Urothelium cell line (cell line): ENCODE data around the gene SRM.
"Not testable (repeated sequence)": the region's sequence is repeated elsewhere in the genome, so short reads cannot be mapped to it uniquely, and the experiment has no call there.

Experiments used
- DNase-seq: peaks from one replicate; pipeline ENCODE4 v3.0.0; 2011; ENCODE audit warnings: low spot score, mixed read lengths
- FAIRE-seq: peaks from 2 replicates; lab custom pipeline; 2011; peaks lifted over from hg19 to GRCh38; lab: Jason Lieb, UNC

SRM gene

DNA sequence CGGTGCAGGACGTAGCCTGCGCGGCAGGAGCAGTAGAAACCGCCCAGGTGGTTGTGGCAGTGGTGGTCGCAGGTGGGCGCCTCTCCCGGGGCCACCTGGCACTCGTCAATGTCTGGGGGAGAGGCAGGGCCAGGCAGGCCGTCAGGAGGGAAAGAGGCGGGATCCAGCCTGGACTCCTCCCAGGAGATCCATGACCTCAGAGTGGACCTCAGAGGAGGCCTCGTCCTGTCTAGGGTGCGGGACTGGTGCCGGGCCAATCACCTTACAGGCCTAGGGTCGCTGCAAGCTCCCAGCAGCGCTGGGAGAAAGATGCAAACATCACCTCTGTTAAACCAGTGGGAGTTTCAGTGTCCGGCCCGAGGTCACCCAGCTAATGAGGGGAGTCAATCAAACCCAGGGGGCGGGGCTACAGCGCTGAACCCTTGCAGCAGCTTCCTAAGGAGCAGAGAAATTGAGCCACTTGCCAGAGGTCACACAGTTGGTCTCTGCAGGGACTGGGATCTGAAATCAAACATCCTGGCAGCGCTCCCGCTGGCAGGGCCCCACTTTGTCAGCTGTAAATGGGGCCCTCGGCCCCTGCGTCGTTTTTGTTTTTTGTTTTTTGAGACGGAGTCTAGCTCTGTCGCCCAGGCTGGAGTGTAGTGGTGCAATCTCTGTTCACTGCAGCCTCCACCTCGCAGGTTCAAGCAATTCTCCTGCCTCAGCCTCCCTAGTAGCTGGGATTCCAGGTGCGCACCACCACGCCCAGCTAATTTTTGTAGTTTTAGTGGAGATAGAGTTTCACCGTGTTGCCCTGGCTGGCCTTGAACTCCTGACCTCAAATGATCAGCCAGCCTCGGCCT is 14.2 kb downstream of the SRM start:
- no peak for FAIRE-seq
- DNase-seq: no peak

DNA sequence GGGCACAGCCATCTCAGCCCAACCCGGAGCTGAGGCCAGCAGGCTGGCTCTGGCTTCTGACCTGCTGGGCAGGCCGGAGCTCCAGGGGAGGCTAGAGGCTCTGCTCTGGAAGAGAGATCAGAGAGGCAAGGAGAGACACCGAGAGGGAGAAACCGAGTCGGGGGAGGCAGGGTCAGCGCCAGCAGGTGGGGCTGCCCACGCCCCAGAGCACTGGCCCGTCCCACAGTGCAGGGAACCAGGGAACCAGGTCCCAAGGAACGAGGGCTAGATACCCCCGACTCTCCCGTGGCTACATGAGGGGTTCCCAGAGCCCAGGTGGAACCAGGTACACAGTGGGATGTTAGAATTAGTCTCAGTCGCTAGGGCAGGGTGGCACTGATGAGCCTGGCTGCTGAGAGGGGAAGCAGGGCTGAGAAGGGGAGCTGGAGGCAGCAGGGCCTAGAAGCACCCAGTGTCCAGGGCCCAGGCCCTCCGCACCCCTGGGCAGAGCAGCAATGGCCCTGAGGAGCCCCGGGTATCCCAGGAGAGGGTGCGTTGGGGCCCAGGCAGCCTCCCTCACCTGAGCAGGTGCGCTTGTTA is 14.9 kb downstream of the SRM start:
- no peak for DNase-seq
- FAIRE-seq: no peak

DNA sequence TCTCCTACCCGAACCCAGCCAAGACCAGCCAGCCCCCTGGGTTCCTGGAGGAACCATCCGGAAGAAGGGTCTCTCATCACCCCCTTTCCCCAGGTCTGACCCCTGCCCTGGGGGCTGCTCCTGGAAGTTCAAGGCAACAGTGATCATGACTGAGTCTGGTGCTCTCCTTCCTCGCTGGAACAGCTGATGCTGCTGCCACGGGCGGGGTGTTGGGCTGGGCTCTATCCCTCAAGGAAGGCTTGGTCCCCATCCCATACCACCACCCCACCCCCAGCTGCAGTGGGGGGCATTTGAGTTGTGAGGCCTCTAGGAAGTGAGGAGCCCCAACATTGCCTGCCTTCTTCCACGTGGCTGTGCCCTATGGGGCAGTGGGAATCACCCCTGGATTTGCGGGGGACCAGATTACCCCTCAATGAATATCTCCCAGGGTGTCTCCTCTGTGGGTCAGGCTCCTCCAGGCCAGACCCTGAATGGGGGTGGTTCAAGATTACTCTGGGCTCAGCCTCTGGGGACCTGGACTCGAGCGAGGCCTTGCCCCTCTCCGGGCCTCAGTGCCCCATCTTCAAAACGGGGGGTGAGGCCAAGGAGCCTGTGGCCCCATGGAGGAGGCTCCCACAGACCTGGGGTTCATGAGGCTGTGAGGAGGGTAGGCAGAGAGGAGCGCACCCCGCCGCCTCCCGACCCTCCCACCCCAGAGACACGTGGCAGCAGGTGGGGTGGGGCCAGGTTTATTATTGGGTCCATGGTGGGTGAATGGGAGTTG is 15.6 kb downstream of the SRM start:
- no peak for FAIRE-seq
- no peak for DNase-seq

DNA sequence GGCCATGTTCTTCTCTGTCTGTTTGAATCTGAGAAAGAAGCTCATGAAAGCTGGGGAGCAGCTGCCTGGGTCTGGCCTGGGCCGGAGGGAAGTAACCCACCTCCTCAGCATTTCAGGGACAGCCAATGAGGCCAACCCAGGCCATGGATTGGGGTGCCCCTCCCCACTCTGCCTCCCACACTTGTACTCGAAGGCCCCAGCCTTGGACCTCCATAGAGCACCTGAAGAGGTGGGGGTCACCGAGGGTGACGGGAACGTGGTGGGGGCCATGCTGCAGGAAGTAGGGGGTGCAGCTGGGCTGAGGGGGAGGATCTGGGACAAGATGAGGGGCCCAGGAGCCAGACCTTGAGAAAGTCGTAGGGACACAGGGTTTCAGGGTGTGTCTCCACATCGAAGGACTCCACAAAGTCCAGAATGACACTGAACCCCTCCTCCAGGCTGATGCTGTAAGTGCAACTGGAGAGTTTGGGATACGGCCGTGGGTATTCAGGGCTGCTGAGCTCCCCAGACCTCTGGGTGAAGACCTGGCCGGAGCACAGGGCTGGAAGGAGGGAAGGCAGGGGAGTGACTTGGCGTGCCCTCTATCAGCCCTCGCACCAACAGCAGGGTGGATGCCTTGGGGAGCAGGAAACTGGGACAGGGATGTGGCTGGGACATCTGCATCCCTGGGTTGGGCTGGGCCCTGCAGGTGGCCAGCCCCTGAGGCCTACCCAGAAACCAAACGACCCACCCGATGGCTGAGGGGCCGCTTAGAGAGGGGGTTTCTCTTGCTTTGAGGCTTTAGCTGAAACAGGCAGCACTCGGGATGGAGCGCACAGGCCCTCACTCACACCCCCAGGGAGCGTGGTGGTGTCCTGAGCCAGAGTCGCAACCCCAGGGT is 16.6 kb downstream of the SRM start:
- DNase-seq (no peak), FAIRE-seq (no peak)

DNA sequence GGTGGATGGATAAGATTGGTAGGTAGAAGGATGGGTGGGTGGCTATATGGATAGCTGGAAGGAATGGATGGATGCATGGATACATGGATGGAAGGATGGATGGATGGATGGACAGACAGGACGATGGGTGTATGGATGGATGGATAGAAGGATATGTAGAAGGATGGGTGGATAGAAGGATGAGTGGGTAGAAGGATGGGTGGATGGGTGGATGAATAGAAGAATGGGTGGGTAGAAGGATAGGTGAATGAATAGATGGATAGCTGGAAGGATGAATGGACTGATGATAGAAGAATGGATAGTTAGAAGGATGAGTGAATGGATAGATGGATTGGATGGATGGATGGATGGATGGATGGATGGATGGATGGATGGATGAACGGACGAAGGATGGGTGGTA is 17.8 kb downstream of the SRM start:
- DNase-seq (no peak), FAIRE-seq (no peak)

DNA sequence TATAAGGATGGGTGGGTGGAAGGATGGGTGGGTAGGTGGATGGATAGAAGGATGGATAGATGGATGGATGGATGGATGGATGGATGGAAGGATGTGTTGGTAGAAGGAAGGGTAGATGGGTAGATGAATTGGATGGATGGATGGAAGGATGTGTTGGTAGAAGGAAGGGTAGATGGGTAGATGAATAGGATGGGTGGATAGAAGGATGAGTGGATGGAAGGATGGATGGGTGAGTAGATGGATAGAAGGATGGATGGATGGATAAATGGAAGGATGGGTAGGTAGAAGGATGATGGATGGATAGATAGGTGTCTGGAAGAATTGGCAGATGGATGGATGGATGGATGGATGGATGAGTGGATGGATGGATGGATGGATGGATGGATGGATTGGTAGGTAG is 18.8 kb downstream of the SRM start:
- no peak for DNase-seq
- FAIRE-seq: peak; percentile 65

DNA sequence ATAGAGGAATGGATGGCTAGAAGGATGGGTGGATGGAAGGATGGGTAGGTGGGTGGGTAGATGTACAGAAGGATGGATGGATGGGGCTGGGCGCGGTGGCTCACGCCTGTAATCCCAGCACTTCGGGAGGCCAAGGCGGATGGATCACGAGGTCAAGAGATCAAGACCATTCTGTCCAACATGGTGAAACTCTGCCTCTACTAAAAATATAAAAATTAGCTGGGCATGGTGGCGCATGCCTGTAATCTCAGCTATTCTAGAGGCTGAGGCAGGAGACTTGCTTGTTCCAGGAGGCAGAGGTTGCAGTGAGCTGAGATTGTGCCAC is 19.8 kb downstream of the SRM start:
- FAIRE-seq, DNase-seq: not testable (repeated sequence)

DNA sequence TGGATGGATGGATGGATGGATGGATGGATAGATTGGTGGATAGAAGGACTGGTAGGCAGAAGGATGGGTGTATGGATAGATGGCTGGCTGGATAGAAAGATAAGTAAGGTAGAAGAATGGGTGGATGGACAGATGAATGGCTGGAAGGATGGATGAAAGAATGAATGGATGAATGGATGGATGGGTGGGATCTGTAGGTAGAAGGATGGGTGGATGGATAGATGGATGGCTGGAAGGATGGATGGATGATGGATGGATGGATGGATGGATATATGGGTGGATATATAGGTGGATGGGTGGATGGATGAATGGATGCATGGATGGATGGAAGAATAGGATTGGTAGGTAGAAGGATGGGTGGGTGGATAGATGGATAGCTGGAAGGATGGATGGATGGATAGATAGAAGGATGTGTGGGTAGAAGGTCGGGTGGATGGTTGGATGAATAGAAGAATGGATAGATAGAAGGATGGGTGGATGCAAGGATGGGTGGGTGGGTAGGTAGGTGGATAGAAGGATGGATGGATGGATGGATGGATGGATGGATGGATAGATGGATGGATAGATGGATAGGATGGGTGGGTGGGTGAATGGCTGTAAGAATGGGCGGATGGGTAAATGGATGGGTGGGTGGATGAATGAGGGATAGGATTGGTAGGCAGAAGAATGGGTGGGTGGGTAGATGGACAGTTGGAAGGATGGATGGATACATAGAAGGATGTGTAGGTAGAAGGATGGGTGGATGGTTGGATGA is 20.3 kb downstream of the SRM start:
- DNase-seq: no peak
- peak; percentile 55 for FAIRE-seq

DNA sequence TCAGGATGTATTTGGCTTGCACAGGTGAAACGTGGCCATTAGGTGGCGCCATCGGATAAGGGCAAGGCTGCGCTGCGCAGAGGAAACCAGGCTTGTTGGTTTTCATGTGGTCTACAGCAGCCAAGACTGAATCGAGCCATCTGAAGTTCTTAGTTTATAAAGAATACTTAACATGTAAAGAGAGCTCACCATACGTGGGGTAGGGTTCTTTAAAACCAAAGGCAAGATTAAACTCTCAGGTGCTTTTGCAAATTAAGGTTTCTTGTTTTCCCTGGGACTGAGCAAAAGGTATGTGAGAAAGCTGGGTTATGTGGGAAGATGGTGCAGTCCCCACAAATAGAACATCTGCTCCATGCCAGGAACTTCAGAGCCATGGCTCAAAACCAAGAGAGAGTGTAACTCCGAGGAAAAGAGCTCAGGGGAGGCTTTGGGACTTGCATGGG is 22.1 kb downstream of the SRM start:
- no peak for FAIRE-seq
- peak; percentile 85 for DNase-seq

DNA sequence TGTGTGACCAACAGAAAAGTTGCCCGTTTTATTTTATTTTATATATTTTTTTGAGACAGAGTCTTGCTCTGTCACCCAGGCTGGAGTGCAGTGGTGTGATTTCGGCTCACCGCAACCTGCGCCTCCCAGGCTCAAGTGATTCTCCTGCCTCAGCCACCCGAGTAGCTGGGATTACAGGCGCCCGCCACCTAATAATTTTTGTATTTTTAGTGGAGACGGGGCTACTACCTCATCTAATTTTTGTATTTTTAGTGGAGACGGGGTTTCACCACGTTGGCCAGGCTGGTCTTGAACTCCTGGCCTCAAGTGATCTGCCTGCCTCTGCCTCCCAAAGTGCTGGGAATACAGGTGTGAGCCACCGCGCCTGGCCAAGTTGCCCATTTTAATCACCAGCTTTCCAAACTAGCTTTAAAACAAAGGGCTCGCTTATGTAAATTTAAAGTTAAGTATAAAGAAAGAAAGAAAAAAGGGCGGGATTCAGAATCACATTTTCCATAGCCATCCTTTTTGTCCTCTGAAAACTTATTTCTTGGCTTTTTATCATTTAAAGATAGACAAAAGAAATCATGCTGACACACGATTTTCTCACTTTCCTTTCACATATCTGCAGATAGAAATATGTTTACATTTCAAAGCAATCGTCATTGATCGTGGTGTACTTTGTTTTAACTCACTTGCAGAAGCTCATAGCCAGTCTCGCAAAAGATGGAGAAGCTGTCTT is 22.6 kb downstream of the SRM start:
- not testable (repeated sequence) for DNase-seq, FAIRE-seq

DNA sequence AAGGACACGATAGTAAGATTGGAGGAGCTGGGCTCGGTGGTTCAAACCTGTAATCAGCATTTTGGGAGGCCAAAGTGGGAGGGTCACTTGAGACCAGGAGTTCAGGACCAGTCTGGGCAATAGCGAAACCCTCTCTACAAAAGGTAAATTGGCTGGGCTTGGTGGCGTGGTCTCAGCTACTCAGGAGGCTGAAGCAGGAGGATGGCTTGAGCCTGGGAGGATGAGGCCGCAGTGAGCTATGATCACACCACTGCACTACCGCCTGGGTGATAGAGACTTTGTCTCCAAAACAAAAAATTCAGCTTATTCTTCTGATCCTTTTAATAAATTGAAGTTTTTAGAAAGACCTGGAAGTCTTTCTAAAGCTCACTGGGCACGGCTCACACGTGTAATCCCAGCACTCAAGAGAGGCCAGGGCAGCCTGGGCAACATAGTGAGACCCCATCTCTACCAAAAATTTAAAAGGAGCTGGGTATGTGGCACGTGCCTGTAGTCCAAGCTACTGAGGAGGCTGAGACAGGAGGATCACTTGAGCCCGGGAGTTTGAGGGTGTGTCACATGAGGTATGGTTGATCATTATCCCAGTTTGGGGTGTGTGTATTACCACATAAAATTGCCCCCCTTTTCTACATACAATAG is 28.1 kb downstream of the SRM start:
- DNase-seq (no peak), FAIRE-seq (no peak)

DNA sequence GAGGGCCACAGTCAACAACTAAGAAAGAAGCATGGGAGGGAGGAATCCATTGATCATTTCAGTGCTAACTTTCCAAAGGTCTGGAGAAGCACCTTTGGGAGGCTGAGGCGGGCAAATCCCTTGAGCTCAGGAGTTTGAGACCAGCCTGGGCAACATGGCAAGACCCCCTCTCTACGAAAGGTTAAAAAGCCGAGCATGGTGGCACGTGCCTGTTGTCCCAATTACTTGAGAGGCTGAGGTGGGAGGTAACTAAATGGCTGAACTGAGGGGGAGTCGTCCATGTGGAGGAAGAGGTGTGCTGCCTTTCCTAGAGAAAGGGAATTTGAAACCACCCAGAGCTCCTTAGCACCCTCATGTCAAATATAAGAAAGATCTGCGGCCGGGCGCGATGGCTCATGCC is 29.0 kb downstream of the SRM start:
- no peak for FAIRE-seq

DNA sequence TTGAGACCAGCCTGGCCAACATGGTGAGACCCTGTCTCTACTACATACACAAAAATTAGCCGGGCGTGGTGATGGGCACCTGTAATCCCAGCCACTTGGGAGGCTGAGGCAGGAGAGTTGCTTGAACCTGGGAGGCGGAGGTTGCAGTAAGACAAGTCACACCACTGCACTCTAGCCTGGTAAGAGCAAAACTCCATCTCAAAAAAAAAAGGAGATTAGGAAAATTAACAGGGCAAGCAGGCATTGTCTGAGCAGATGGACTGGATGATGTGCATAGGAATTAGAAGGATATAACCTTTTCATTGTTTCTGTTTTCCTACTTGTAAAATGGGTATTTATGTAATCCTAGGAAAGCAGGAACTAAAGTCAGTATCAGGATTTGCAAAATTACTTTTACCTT is 31.8 kb downstream of the SRM start:
- FAIRE-seq (no peak), DNase-seq (no peak)

More for the DNA sequence above, 29.0 kb downstream of the SRM start:
- no peak for DNase-seq

DNA sequence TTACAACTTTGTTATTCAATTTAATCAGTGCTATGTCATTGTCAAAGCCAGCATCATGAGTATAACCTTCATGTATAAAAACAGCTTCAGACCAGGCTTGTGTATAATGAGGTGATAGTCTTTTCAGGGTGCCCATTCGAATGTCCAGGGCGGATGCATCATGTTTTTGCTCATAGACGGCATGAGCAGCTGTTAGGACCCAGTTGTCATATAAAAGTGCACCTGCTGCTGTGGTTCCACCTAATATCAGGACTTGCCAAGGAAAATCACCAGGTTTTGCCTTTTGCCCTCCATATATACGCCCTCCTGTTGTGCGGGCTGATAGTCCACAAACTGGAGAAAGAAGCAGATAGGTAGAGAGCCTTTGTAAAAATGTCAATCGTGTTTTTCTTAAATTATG is 32.5 kb downstream of the SRM start:
- FAIRE-seq: no peak
- no peak for DNase-seq

DNA sequence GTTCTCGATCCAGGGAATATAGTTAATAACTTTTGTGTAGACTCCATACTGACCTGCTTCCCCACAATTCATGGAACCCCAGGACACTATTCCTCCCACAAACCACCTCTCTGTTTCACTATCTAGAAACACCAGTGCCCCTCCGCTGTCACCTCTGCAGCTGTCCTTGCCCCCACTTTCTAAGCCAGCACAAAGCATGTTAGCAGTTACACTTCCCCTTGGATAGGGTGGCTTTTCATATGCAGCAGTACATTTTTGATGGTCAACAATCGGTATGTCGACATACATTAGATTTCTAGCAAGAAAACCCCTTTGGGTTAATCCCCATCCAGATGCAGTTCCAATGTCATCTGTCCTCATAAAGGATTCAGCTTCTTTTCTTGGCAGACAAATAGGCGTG is 32.9 kb downstream of the SRM start:
- DNase-seq: no peak
- no peak for FAIRE-seq

DNA sequence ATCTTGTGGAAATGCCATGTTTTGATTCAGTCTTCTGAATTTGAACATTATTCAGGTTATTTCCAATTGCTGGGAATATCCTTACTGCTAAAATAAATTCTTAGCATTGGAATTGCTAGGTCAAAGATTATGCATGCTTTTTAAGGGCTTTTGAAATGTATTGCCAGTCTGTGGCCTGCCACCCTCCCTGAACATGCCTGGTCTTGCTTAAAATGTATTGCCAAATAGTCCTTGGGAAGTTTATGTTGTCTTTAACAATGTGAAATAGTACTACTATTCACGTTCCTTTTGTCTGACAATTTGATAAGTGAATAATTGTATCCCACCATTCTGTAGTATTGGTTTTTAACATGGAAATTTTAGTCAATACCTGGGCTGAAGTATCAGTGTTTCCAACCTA is 33.8 kb downstream of the SRM start:
- FAIRE-seq: no peak
- no peak for DNase-seq

DNA sequence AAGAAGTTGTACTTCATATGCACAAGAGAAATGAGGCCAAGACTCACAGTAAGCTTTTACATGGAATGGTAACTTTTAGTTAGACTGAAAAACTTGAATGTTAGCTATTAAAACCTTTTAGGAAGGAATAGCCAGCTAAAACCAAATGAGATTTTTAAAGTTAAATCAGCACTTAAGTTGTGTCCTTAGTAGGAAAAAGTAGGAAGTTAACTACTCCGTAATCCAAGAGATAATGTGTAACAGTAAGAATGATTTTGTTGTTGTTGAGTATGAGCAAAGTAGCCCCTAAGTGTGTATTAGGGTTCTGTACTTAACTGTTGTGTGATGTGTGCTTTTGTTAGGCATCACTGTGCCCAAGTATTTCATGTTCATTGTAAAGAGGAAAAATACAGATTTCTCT is 34.2 kb downstream of the SRM start:
- no peak for FAIRE-seq
- no peak for DNase-seq

DNA sequence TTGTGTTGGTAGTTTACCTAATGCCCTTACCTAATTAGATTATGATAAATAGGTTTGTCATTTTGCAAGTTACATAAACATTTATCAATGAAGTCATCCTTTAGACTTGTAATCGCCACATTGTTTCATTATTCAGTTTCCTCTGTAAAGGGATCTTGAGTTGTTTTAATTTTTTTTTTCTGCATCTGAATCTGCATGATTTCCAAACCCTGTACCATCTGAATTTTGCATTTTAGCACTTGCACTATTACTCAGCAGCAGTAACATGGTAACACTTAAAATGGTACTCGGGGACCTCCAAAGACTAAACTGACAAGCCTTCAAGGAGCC is 35.0 kb downstream of the SRM start:
- no peak for DNase-seq
- no peak for FAIRE-seq

DNA sequence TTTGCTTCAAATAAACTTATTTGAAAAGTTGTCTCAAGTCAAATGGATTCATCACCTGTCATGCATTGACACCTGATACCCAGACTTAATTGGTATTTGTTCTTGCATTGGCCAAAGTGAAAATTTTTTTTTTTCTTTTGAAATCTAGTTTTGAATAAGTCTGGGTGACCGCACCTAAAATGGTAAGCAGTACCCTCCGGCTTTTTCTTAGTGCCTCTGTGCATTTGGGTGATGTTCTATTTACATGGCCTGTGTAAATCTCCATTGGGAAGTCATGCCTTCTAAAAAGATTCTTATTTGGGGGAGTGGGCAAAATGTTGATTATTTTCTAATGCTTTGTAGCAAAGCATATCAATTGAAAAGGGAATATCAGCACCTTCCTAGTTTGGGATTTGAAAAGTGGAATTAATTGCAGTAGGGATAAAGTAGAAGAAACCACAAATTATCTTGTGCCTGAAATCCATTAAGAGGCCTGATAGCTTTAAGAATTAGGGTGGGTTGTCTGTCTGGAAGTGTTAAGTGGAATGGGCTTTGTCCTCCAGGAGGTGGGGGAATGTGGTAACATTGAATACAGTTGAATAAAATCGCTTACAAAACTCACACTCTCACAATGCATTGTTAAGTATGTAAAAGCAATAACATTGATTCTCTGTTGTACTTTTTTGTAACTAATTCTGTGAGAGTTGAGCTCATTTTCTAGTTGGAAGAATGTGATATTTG is 35.5 kb downstream of the SRM start:
- DNase-seq (no peak), FAIRE-seq (no peak)
